Effector memory CD4-positive, alpha-beta T cell (primary cell): ENCODE results near the gene SCARB2.

ENCODE experiments used
- DNase-seq, 3 donors: peaks; one replicate each; pipeline ENCODE4 v3.0.0-alpha.2; 2020
- H3K27ac ChIP-seq: 2 replicates; pipeline ENCODE4 v1.7.0; 2013; ENCODE audit warnings: mild to moderate bottlenecking, low read length, moderate library complexity; ENCODE audit not compliant: insufficient read depth, poor library complexity, severe bottlenecking
- H3K27me3 ChIP-seq: replicated peaks from 2 replicates; pipeline ENCODE4 v1.7.0; 2013; ENCODE audit warnings: mild to moderate bottlenecking, low read length; ENCODE audit not compliant: insufficient read depth, control insufficient read depth, poor library complexity, severe bottlenecking
- H3K36me3 ChIP-seq: 2 replicates; pipeline ENCODE4 v1.7.0; 2013; ENCODE audit warnings: mild to moderate bottlenecking, low read length, moderate library complexity; ENCODE audit not compliant: control insufficient read depth, insufficient read depth
- H3K4me1 ChIP-seq: 2 replicates; pipeline ENCODE4 v1.7.0; 2013; ENCODE audit warnings: low read length, mild to moderate bottlenecking; ENCODE audit not compliant: control insufficient read depth, insufficient read depth, poor library complexity, severe bottlenecking
- H3K4me3 ChIP-seq: 2 replicates; pipeline ENCODE4 v1.7.0; 2013; ENCODE audit warnings: low read length, low read depth, mild to moderate bottlenecking; ENCODE audit not compliant: insufficient read depth, poor library complexity, severe bottlenecking
- H3K9me3 ChIP-seq: 2 replicates; pipeline ENCODE4 v1.7.0; 2013; ENCODE audit warnings: mild to moderate bottlenecking, low read length, moderate library complexity; ENCODE audit not compliant: control insufficient read depth

SCARB2 gene

GRCh38 chr4:76201276-76201675, 12.3 kb downstream of the SCARB2 start:
- no peak for DNase-seq
- peaks cover 10% of the 10 kb centered on the region for H3K4me1 ChIP-seq
- no peaks in the 10 kb centered on the region for H3K27me3 ChIP-seq
- no peaks in the 10 kb centered on the region for H3K36me3 ChIP-seq
- H3K9me3 ChIP-seq: no peaks in the 10 kb centered on the region
- H3K27ac ChIP-seq: no peak overlapping the region
- H3K4me3 ChIP-seq: no peak overlapping the region

- H3K9me3 ChIP-seq: no peaks in the 10 kb centered on the region
- H3K36me3 ChIP-seq: no peaks in the 10 kb centered on the region
- H3K27ac ChIP-seq: no peak overlapping the region
- H3K4me3 ChIP-seq: no peak overlapping the region
- peaks cover 10% of the 10 kb centered on the region for H3K4me1 ChIP-seq
- H3K27me3 ChIP-seq: no peaks in the 10 kb centered on the region
- DNase-seq: no peak
Observed at GRCh38 chr4:76200771-76201231, 12.8 kb downstream of the SCARB2 start.

GRCh38 chr4:76199664-76200211, 13.9 kb downstream of the SCARB2 start:
- Histone ChIP-seq H3K4me3 (no peak overlapping the region), H3K9me3 (no peaks in the 10 kb centered on the region), H3K36me3 (peaks cover 4% of the 10 kb centered on the region), H3K27me3 (no peaks in the 10 kb centered on the region), H3K27ac (no peak overlapping the region), H3K4me1 (peaks cover 10% of the 10 kb centered on the region)
- peak in 1 of 3 donors; percentile 7 for DNase-seq

- H3K36me3 ChIP-seq: peaks cover 9% of the 10 kb centered on the region
- H3K9me3 ChIP-seq: no peaks in the 10 kb centered on the region
- no peak overlapping the region for H3K4me3 ChIP-seq
- H3K27ac ChIP-seq: no peak overlapping the region
- no peak for DNase-seq
- no peaks in the 10 kb centered on the region for H3K27me3 ChIP-seq
- H3K4me1 ChIP-seq: peaks cover 10% of the 10 kb centered on the region
Observed at GRCh38 chr4:76198411-76199237, 15.0 kb downstream of the SCARB2 start.

- H3K36me3 ChIP-seq: peaks cover 15% of the 10 kb centered on the region
- no peak overlapping the region for H3K27ac ChIP-seq
- no peak for DNase-seq
- H3K27me3 ChIP-seq: no peaks in the 10 kb centered on the region
- no peak overlapping the region for H3K4me3 ChIP-seq
- peaks cover 10% of the 10 kb centered on the region for H3K4me1 ChIP-seq
- peaks cover 2% of the 10 kb centered on the region for H3K9me3 ChIP-seq
Observed at GRCh38 chr4:76197971-76198410, 15.6 kb downstream of the SCARB2 start.

- H3K4me1 ChIP-seq: peaks cover 10% of the 10 kb centered on the region
- H3K4me3 ChIP-seq: no peak overlapping the region
- peaks cover 23% of the 10 kb centered on the region for H3K36me3 ChIP-seq
- no peak overlapping the region for H3K27ac ChIP-seq
- H3K9me3 ChIP-seq: peaks cover 10% of the 10 kb centered on the region
- DNase-seq: no peak
- no peaks in the 10 kb centered on the region for H3K27me3 ChIP-seq
Observed at GRCh38 chr4:76197031-76197743, 16.4 kb downstream of the SCARB2 start.

- no peak for DNase-seq
- no peak overlapping the region for H3K4me3 ChIP-seq
- no peaks in the 10 kb centered on the region for H3K27me3 ChIP-seq
- H3K36me3 ChIP-seq: peaks cover 27% of the 10 kb centered on the region
- peaks cover 10% of the 10 kb centered on the region for H3K9me3 ChIP-seq
- H3K27ac ChIP-seq: no peak overlapping the region
- peaks cover 10% of the 10 kb centered on the region for H3K4me1 ChIP-seq
Observed at GRCh38 chr4:76196376-76196775, 17.2 kb downstream of the SCARB2 start.

GRCh38 chr4:76195326-76195725, 18.3 kb downstream of the SCARB2 start:
- Histone ChIP-seq H3K36me3 (peaks cover 27% of the 10 kb centered on the region), H3K27me3 (no peaks in the 10 kb centered on the region), H3K4me3 (no peak overlapping the region), H3K4me1 (peaks cover 10% of the 10 kb centered on the region), H3K9me3 (peaks cover 10% of the 10 kb centered on the region), H3K27ac (no peak overlapping the region)
- DNase-seq: no peak

- H3K27ac ChIP-seq: no peak overlapping the region
- H3K9me3 ChIP-seq: peaks cover 10% of the 10 kb centered on the region
- DNase-seq: no peak
- H3K4me3 ChIP-seq: no peak overlapping the region
- H3K27me3 ChIP-seq: no peaks in the 10 kb centered on the region
- peaks cover 30% of the 10 kb centered on the region for H3K36me3 ChIP-seq
- peaks cover 4% of the 10 kb centered on the region for H3K4me1 ChIP-seq
Observed at GRCh38 chr4:76194325-76194724, 19.3 kb downstream of the SCARB2 start.

GRCh38 chr4:76192236-76192635, 21.4 kb downstream of the SCARB2 start:
- DNase-seq: no peak
- H3K27ac ChIP-seq: no peak overlapping the region
- H3K36me3 ChIP-seq: peaks cover 30% of the 10 kb centered on the region
- no peaks in the 10 kb centered on the region for H3K4me1 ChIP-seq
- H3K27me3 ChIP-seq: no peaks in the 10 kb centered on the region
- no peak overlapping the region for H3K4me3 ChIP-seq
- H3K9me3 ChIP-seq: peaks cover 10% of the 10 kb centered on the region
